DMS79 treated with DMSO at 0.1 percent for 48 hours (cell line): ENCODE data around the gene GLG1.

ENCODE experiments used
- DNase-seq: peaks from one replicate; lab custom pipeline; 2025; lab: John Stamatoyannopoulos, UW

GLG1 gene

GRCh38 chr16:74472540-74472939 lies 134.4 kb downstream of the GLG1 start:
- no peak for DNase-seq

- no peak for DNase-seq
Measured at GRCh38 chr16:74472010-74472409, 134.9 kb downstream of the GLG1 start.

- no peak for DNase-seq
Measured at GRCh38 chr16:74469946-74470478, 136.9 kb downstream of the GLG1 start.

DNA sequence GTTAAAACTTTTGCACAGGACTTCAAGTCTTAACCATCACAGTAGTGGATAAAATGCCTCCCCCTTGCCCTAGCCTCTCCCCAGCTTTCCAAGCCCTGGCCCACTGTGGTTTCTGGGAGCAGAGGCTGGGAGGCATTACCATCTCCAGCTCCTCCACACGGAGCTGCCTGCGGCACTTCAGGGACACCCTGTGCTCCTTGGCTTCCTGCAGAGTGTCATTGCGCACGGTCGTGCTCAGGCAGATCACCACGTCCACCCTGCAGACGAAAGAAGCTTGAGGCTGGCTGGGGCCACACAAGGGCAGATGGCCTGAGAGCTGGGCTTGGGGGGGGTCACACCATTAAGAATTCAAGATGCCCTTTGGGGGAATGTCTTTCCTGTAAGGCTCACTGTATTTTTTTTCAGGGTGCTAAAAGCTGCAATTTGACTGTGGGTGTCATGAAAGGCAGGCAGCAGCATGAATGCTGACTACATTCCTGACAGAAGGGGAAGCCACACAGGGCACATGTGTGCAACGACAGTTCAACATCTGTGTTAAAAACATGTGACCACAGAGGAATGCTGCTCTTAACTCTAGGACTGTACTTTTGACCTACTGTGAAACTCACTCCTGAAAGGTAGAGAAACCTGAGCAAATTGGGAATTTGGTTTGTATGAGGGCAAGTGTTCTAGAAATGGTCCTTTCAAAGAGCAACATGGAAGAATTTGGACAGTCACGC lies 137.9 kb downstream of the GLG1 start:
- no peak for DNase-seq

DNA sequence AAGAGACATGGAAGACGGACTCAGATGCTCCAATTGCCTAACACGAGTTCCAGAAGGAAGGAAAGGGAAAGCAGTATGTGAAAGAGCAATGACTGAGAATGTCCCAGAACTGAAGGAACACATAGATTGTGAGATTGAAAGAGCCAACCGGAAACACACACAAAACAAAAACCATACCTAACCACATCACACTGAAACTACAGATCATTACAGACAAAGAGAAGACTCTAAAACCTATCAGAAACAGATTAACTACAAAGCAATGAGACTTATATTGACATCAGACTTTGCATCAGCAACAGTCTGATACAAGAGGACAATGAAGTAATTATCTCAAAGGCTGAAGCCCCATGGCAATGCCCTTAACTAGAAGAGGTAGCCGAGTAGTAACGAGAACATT lies 140.0 kb downstream of the GLG1 start:
- no peak for DNase-seq

DNA sequence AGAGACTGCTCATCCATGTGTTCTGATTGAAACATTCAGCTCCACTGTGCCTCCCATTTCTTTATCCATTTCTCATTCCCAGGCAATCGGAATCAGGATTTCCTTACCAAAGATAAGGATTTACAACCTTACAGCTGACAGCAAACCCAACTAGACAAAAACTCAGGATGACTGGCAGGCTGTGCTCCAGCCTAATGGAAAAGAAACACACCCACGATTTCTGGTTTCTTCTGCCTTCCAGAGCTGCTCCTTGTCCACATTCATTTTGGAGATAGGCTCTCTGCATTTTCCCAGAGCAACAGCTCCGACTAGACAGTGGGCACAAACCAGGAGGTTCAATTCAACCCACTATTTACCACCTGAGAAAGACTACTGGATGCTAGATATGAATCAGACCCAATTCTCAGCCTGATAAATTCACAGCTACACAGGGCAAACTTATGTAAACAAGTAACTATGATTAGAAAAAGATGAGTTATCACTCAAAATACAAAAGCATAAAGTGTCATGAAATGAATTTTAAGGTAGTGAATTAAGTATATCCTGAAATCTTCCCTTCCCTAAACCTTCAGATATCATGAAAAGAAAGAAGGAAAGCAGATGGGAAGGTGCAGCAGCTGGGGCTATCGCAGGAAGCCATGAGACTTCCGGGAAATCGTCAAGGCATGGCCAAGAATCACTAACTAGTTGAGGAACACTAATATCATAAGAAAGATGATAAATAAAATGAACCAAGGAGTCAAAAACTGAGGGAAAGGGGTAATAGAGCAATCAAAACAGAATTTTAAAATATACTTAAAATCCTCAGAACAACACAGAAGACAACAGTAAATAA lies 140.8 kb downstream of the GLG1 start:
- DNase-seq = no peak

DNA sequence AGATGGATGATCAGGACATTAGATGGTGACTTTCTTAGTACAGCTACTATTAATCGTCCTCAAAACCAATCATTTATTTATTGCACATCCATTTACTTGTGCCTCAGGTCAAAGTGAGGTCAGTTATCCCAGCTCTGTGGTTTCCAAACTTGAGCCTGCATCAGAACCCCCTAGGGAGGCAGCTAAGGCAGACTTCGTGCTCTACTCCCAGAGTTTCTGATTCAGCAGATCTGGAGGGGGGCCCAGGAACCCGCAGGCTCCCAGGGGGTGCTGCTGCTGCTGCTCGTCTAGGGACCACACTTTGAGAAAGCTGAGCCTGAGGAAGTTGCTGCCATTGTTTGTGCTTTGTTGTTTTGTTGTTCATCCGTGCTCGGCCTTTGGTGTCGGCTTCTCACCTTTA lies 141.6 kb downstream of the GLG1 start:
- no peak for DNase-seq

DNA sequence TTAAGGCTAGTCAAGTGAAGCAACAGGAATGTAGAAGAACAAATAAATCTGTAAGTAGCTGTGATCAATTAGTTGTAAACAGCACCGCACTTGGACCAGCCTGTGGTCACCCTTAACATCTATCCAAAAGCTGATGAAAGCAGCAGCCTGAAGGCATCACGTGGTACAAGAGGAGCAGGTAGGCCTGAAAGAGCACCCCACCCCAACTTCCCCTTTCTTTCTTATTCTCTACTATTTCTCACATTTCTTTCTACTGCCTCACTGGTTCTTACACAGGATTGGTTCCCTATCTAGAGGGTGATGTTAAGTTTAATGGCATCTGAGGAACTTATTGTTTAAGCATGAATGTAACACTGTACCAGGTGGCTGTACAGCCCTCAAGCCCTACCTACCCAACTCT lies 143.0 kb downstream of the GLG1 start:
- DNase-seq = no peak

GRCh38 chr16:74462361-74462760 lies 144.6 kb downstream of the GLG1 start:
- no peak for DNase-seq

GRCh38 chr16:74461826-74462225 lies 145.1 kb downstream of the GLG1 start:
- DNase-seq = no peak

DNA sequence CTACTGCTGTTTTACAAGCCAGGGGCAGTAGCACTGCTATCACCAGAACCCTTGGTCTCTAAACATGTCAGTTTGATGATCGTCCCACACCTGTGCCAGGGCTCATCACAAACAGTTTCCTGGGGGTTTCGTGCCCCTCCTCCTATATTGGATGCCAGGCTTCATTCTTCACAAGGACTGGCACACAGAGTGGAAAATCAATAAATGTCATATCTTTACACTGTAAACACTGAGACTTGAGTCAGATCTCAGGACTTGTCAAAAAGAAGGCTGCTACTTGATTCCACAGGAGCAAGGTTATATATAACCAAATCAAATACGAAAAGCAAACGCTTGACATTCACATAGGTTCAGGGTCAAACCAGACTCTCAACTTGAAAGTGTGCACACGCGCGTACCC lies 146.4 kb downstream of the GLG1 start:
- no peak for DNase-seq

GRCh38 chr16:74456290-74456625 lies 150.7 kb downstream of the GLG1 start:
- DNase-seq = no peak

GRCh38 chr16:74455619-74456289 lies 151.2 kb downstream of the GLG1 start:
- DNase-seq = no peak

DNA sequence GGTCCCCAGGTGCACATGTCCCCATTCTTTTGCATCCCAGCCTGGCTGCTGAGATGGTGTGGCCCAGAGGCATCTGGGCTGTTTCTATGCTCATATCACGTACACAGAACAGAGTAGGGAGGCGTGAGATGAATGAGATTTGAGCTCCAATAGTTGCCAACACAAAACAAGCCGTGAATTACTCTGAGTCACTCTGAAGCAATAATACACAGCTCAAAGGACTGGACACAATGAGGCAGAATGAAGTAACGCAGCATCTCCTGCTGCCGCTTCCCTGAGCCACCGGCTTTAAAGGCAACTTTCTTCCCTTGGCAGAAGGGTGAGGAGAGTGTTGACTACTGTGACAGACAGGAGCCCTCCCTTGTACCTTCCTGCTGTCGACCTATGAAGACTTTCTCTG lies 151.7 kb downstream of the GLG1 start:
- no peak for DNase-seq

- DNase-seq = no peak
Measured at GRCh38 chr16:74451951-74452758, 154.8 kb downstream of the GLG1 start.

DNA sequence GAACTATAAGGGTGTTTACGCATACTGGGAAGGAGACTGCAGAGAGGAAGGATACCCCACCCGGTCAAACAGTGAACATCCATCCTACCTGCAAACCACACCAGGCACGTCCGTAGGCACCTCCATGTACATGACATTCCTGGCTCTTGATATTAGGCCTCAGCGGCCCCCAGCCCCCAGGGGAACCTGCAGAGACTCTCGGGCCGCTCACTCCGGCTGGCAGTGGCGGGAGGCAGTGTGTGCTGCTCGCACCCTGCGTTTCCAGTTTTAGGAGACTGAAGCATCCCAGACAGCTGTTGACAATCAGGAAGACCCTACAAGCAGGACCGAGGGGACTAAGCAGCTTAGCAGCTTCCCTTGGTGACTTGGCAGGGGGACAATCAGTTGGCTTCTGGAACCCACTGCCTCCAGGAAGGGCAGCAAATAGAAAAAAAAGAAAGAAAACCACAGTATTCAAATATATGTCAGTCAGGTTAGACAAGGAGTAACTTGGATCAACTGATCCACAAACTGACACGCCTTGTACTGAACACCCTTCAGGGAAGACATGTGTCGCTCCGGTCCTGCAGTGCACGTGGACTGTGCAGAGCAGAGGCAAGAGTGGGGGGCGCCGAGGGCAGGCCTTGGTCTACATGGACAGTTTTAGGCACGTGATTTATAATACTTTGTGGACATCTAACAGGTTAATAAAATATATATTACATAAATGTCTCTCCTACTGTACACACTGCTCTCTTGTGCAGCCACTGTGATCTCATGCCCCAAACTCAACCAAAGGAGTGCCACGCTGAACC lies 155.8 kb downstream of the GLG1 start:
- DNase-seq = no peak

DNA sequence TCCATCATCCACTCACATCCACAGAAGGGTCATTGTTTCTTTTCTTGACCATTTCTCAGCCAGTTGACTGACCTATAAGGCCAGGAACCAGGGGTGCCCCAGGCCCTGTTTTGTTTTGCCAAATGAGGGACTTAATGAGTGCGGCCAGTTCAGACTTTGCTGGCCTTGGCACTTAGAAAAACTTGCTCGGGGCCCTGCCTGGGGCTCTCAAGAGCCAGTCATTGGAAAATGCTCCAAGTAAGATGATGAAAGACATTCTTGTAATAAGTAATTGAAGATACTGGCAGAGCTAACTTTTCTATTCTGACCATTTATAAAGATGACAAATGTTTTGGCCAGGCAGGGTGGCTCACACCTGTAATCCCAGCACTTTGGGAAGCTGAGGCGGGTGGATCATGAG lies 156.7 kb downstream of the GLG1 start:
- no peak for DNase-seq

DNA sequence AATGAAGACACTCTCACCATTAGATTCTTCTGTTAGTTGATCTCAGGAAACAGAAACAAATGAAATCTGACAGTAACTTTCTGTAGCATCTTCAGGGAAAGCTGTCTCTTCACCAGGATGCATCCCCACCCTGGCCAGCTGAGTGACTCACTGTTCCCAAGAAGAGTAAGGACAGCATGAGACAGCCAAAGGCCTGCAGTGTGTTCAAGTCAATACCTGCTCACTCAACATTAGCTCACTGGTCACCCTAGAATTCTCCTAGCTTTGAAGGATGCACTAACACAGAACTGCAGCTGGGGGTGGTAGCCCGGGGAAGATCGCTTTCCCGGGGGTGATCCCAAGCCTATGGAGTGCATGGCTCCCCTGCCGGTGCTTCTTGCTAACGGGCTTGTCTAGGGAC lies 157.4 kb downstream of the GLG1 start:
- DNase-seq = no peak

DNA sequence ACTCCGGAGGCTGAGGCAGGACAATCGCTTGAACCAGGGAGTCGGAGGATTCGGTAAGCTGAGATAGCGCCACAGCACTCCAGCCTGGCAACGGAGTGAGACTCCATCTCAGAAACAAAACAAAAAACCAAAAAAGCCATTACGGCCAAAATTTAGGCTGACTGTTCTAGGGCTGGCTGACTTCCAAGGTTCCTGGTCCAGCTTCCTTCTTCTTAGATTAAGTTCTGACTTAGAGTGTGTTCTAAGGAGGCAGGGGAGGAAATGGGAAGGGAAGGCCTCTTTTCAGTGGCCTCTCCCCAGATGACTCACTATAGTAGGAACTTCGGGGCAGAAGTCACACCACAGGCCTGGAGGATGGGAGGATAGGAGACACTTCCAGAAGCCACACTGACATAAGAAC lies 157.9 kb downstream of the GLG1 start:
- no peak for DNase-seq

DNA sequence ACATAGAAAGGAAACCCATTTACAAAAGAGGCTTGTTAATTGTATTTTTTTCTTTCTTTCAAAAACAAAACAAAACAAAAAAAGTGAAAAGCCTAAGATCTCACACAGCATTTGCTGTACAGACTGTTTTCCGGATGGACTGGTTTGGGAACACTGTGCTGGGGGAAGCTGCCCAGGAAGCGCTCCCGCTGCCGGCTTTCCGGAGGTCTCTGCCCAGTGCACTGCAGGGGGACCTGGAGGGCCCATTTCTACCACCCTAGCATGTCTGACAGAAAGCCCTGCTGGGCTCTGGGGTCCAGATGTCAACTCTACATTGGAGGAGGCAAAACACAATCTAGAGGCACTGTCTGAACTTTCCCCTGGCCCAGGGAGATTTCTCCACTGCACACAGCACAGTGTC lies 159.3 kb downstream of the GLG1 start:
- no peak for DNase-seq

GRCh38 chr16:74446866-74447265 lies 160.0 kb downstream of the GLG1 start:
- DNase-seq = no peak
